B cell (primary cell): ENCODE data around the gene SHC3. TPM values are rescaled to one million over a fixed set of nuclear protein-coding genes. Genes with fewer than 3 reads are reported as not detected.

Experiments used
- ATAC-seq: fragments of 200-7000 bp; cut with Tn5 transposase; one replicate; pipeline ENCODE4 v1.10.0; 2021; ENCODE audit warnings: low read depth, mild to moderate bottlenecking, moderate number of reproducible peaks, moderate library complexity
- CTCF ChIA-PET: fragments of 350-600 bp; sonication (Branson Sonifier 250); formaldehyde crosslinking; loops from one replicate; lab custom pipeline; 2021; ENCODE audit warnings: antibody characterized with exemption, inconsistent platforms; lab: Charles Lee
- POLR2A ChIA-PET: fragments of 350-600 bp; sonication (Branson Sonifier 250); formaldehyde crosslinking; loops from one replicate; lab custom pipeline; 2021; ENCODE audit warnings: antibody characterized with exemption; lab: Charles Lee
- DNase-seq: peaks from one replicate; pipeline ENCODE4 v3.0.0; 2013
- H2AFZ ChIP-seq: 2 replicates; pipeline ENCODE4 v1.6.1; 2012; ENCODE audit warnings: mild to moderate bottlenecking, low read depth, low read length; ENCODE audit not compliant: insufficient read depth, poor library complexity, severe bottlenecking
- H3K27ac ChIP-seq, 2 donors: 1 replicate in 1 of 2; 2 replicates in 1 of 2; pipeline ENCODE4 v1.5.1; 2012 to 2013; ENCODE audit warnings: low read length in 2 of 2, mild to moderate bottlenecking in 2 of 2, moderate library complexity in 1 of 2
- H3K27me3 ChIP-seq, 4 experiments: fragments of 200-600 bp in 1 of 4; sonication (generic) in 1 of 4; replicated peaks in 1 of 4; 1 replicate in 2 of 4; 2 replicates in 2 of 4; pipeline versions ENCODE4 v1.6.1 to v1.7.0; 2013 to 2016; ENCODE audit warnings: low read length in 3 of 4, mild to moderate bottlenecking in 2 of 4, mixed read lengths in 1 of 4, moderate library complexity in 1 of 4; ENCODE audit not compliant: insufficient read depth in 4 of 4, control insufficient read depth in 3 of 4; ENCODE audit errors: control extremely low read depth in 1 of 4
- H3K36me3 ChIP-seq, 2 experiments: replicated peaks in 1 of 2; 1 replicate in 1 of 2; 2 replicates in 1 of 2; pipeline versions ENCODE4 v1.6.1 to v1.7.1; 2013; ENCODE audit warnings: low read length in 1 of 2; ENCODE audit not compliant: insufficient read depth in 2 of 2, control insufficient read depth in 1 of 2; ENCODE audit errors: control extremely low read depth in 1 of 2, extremely low read depth in 1 of 2
- H3K4me1 ChIP-seq, 2 donors: fragments of 200-600 bp in 1 of 2; sonication (generic) in 1 of 2; 1 replicate in 1 of 2; 2 replicates in 1 of 2; pipeline versions ENCODE4 v1.5.1 to v1.6.1; 2013 to 2017; ENCODE audit warnings: low read length in 2 of 2; ENCODE audit not compliant: control insufficient read depth in 2 of 2, insufficient read depth in 2 of 2
- H3K4me2 ChIP-seq: replicated peaks from 2 replicates; pipeline ENCODE3; 2012; ENCODE audit warnings: mild to moderate bottlenecking, low read depth, low read length; ENCODE audit not compliant: poor library complexity, severe bottlenecking
- H3K4me3 ChIP-seq, 5 experiments: fragments of 200-600 bp in 1 of 5; sonication (generic) in 1 of 5; 1 replicate in 3 of 5; 2 replicates in 2 of 5; pipeline versions ENCODE4 v1.5.1 to v1.7.0; 2011 to 2016; ENCODE audit warnings: low read length in 4 of 5, mild to moderate bottlenecking in 4 of 5, low read depth in 2 of 5, control low read depth in 1 of 5, moderate library complexity in 1 of 5; ENCODE audit not compliant: insufficient read depth in 1 of 5; ENCODE audit errors: control extremely low read depth in 1 of 5, extremely low read depth in 1 of 5
- H3K79me2 ChIP-seq: fragments of 200-600 bp; sonication (generic); one replicate; pipeline ENCODE4 v1.6.0; 2016; ENCODE audit warnings: low read length; ENCODE audit not compliant: control insufficient read depth, insufficient read depth
- H3K9ac ChIP-seq: fragments of 200-600 bp; sonication (generic); 2 replicates; pipeline ENCODE4 v1.6.1; 2017; ENCODE audit warnings: mild to moderate bottlenecking, low read length, moderate library complexity
- H3K9me3 ChIP-seq, 3 donors: one replicate each; pipeline versions ENCODE4 v1.6.1 to v1.7.1; 2013; ENCODE audit warnings: low read length in 2 of 3; ENCODE audit not compliant: control insufficient read depth in 2 of 3, insufficient read depth in 1 of 3; ENCODE audit errors: control extremely low read depth in 1 of 3
- H4K20me1 ChIP-seq: 2 replicates; pipeline ENCODE4 v1.6.0; 2012; ENCODE audit warnings: mild to moderate bottlenecking, low read length; ENCODE audit not compliant: insufficient read depth, control insufficient read depth, poor library complexity, severe bottlenecking
- H3K27ac Mint-ChIP-seq: one replicate; pipeline ENCODE4 v1.8.0; 2021; ENCODE audit warnings: mixed read lengths
- H3K27me3 Mint-ChIP-seq: one replicate; pipeline ENCODE4 v1.8.0; 2021; ENCODE audit warnings: mixed read lengths
- H3K4me1 Mint-ChIP-seq: one replicate; pipeline ENCODE4 v1.8.0; 2021; ENCODE audit warnings: mixed read lengths
- H3K4me3 Mint-ChIP-seq: one replicate; pipeline ENCODE4 v1.8.0; 2021; ENCODE audit warnings: mixed read lengths
- H3K9me3 Mint-ChIP-seq: one replicate; pipeline ENCODE4 v1.8.0; 2022; ENCODE audit warnings: mixed read lengths; ENCODE audit not compliant: insufficient read depth
- EZH2 ChIP-seq: IDR thresholded peaks from 2 replicates; pipeline ENCODE4 v1.6.1; 2012; ENCODE audit warnings: borderline replicate concordance, low read depth, mild to moderate bottlenecking, moderate library complexity, low read length; ENCODE audit not compliant: insufficient read depth, poor library complexity, severe bottlenecking
- WGBS: methylation state at CpG from one replicate; pipeline ENCODE4 v1.1.5; 2013; ENCODE audit warnings: missing lambda C conversion rate; ENCODE audit not compliant: insufficient coverage; 5-methylcytosine and 5-hydroxymethylcytosine counted together
- intact Hi-C: fragments of 100-400 bp; cut with micrococcal nuclease; formaldehyde crosslinking; loops from one replicate; pipeline ENCODE4 v1.10.0; 2022
- polyA plus RNA-seq: library from polyadenylated mRNA; depleted of rRNA; stranded (reverse); fragments of >200 nt; gene quantifications from 2 replicates; pipeline ENCODE4 v1.2.3, GENCODE V29; 2012
- total RNA-seq, 2 donors: library from RNA; stranded (reverse); fragments of 120-200 nt in 1 of 2; gene quantifications; 1 replicate in 1 of 2; 2 replicates in 1 of 2; pipeline versions ENCODE4 v1.2.3 to v1.2.4, GENCODE V29; 2013 to 2022
- TF ChIP-seq, protein P1 (sequence below): fragments of 200-600 bp; IDR thresholded peaks from one replicate; pipeline ENCODE4 v1.8.0; 2022; ENCODE audit warnings: antibody characterized with exemption, mild to moderate bottlenecking

Gene SHC3
- total and polyA plus RNA-seq, 2 donors (not counting 1 experiment from before 2014, with no cell fraction given): 0.03 TPM; not detected in 1

DNA sequence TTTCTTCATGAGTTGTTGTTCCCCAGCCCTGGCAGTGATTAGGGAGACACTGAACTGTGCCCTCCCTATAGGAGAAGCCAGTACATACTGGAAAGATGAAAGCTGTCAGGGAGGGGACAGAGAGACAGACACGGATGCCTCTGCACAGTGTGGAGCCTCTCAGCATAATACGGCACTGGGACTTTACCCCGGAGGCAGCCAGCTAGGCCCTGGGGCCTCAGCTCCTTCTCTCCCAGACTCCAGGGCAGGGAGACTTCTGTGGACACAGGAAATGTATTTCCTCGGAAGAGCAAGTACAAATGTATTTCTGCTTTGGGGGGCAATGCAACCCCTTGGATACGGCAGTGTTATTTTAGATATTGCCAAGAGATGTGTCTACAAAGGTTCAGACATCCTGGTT, 125.3 kb downstream of the SHC3 start:
- TF ChIP-seq, protein P1, sequence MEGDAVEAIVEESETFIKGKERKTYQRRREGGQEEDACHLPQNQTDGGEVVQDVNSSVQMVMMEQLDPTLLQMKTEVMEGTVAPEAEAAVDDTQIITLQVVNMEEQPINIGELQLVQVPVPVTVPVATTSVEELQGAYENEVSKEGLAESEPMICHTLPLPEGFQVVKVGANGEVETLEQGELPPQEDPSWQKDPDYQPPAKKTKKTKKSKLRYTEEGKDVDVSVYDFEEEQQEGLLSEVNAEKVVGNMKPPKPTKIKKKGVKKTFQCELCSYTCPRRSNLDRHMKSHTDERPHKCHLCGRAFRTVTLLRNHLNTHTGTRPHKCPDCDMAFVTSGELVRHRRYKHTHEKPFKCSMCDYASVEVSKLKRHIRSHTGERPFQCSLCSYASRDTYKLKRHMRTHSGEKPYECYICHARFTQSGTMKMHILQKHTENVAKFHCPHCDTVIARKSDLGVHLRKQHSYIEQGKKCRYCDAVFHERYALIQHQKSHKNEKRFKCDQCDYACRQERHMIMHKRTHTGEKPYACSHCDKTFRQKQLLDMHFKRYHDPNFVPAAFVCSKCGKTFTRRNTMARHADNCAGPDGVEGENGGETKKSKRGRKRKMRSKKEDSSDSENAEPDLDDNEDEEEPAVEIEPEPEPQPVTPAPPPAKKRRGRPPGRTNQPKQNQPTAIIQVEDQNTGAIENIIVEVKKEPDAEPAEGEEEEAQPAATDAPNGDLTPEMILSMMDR: no peak
- TF ChIP-seq EZH2: no peak
- CTCF ChIA-PET: no interaction called here

DNA sequence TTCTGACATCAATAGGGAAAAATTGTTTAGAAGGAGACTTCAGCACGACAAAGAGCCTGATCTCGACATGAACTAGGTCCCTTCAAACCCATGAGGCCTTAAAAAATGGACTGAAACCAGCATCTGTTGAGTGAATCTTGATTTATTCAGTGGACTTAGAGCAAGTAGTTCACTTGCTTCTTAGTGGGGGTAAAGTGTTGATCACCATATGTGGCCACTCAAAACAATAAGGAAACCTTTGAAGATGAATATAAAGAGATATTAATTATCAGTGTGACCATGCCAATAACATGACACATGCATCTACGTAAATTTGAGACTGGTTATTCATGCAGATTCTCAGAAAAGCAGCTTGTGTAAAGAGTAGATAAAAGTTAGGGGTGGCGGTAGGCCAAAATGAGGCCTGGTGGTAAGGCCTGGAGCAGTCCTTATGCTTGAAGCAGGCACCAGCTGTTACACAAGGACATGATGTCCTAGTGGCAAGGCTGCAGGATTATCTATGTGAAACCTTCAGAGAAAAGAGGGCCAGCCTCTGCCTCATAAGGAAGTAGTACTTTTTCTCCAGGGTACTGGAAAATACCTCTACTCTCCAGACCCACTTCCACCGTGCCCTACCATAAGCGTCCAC, 126.0 kb downstream of the SHC3 start:
- Histone ChIP-seq H2AFZ (no peak overlapping the region), H3K9me3 (no peaks in the 10 kb centered on the region), H3K27me3 (peaks cover 0 to 4% (median 0%) of the 10 kb centered on the region in 4 experiments), H3K9ac (no peak overlapping the region), H3K79me2 (no peaks in the 10 kb centered on the region), H4K20me1 (no peaks in the 10 kb centered on the region), H3K4me3 (no peak overlapping the region), H3K4me2 (no peak overlapping the region), H3K36me3 (no peaks in the 10 kb centered on the region), H3K27ac (no peak overlapping the region), H3K4me1 (no peaks in the 10 kb centered on the region)
- Mint-ChIP-seq H3K9me3 (no peaks in the 10 kb centered on the region), H3K27ac (no peak overlapping the region), H3K4me1 (no peaks in the 10 kb centered on the region), H3K27me3 (peaks cover 12% of the 10 kb centered on the region), H3K4me3 (no peak overlapping the region)
- ChIA-PET CTCF (no interaction called here), POLR2A (no interaction called here)
- intact Hi-C loops: no loop called here
- 79% methylated on average over 3 of the region's 6 CpGs for WGBS
- no peak for DNase-seq
- ATAC-seq: no peak
- TF ChIP-seq, protein P1: no peak
- no peak for TF ChIP-seq EZH2

More for the DNA sequence above, 125.3 kb downstream of the SHC3 start:
- H3K27ac Mint-ChIP-seq: no peak overlapping the region
- Histone ChIP-seq H2AFZ (no peak overlapping the region), H4K20me1 (no peaks in the 10 kb centered on the region), H3K27ac (no peak overlapping the region), H3K79me2 (no peaks in the 10 kb centered on the region), H3K4me2 (no peak overlapping the region), H3K27me3 (peaks cover 0 to 3% (median 1%) of the 10 kb centered on the region in 4 experiments), H3K9ac (no peak overlapping the region), H3K36me3 (no peaks in the 10 kb centered on the region), H3K4me3 (no peak overlapping the region), H3K4me1 (no peaks in the 10 kb centered on the region), H3K9me3 (peaks cover 0 to 3% (median 0%) of the 10 kb centered on the region in 3 donors)
- H3K4me1 Mint-ChIP-seq: no peaks in the 10 kb centered on the region
- H3K4me3 Mint-ChIP-seq: no peak overlapping the region
- intact Hi-C loops: no loop called here
- POLR2A ChIA-PET: no interaction called here
- 92% methylated on average over 4 of the region's 5 CpGs for WGBS
- H3K27me3 Mint-ChIP-seq: peaks cover 11% of the 10 kb centered on the region
- DNase-seq (no peak), ATAC-seq (no peak)
- H3K9me3 Mint-ChIP-seq: no peaks in the 10 kb centered on the region
